H1 (cell line): ENCODE results near the gene NCBP1. TPM values are rescaled to one million over a fixed set of nuclear protein-coding genes. Genes with fewer than 3 reads are reported as not detected.

Source experiments
- CTCF ChIA-PET: fragments of 300-600 bp; sonication (Branson Sonifier 250); formaldehyde crosslinking; loops from one replicate; lab custom pipeline; 2021; ENCODE audit not compliant: partially characterized antibody; lab: Charles Lee
- POLR2A ChIA-PET: fragments of 300-600 bp; sonication (Branson Sonifier 250); formaldehyde crosslinking; loops from one replicate; lab custom pipeline; 2021; ENCODE audit warnings: inconsistent platforms; ENCODE audit not compliant: partially characterized antibody; lab: Charles Lee
- DNase-seq, 2 experiments: peaks; one replicate each; pipeline versions ENCODE4 v3.0.0 to v3.0.0-alpha.2; 2010 to 2022; ENCODE audit warnings: low spot score in 2 of 2, low read depth in 1 of 2, mixed read lengths in 1 of 2
- FAIRE-seq: peaks from 2 replicates; lab custom pipeline; 2011; peaks lifted over from hg19 to GRCh38; lab: Jason Lieb, UNC
- H2AFZ ChIP-seq: 2 replicates; pipeline ENCODE4 v1.8.1; 2012; ENCODE audit warnings: low read length, inconsistent platforms
- H2AK5ac ChIP-seq: 2 replicates; pipeline ENCODE4 v1.6.1; 2013; ENCODE audit warnings: low read depth, low read length
- H2BK120ac ChIP-seq: replicated peaks from 2 replicates; pipeline ENCODE3; 2013; ENCODE audit warnings: low read depth, low read length, inconsistent platforms
- H2BK12ac ChIP-seq: 2 replicates; pipeline ENCODE4 v1.6.1; 2013; ENCODE audit warnings: low read depth, low read length
- H2BK15ac ChIP-seq: 2 replicates; pipeline ENCODE4 v1.6.1; 2013; ENCODE audit warnings: low read length
- H2BK20ac ChIP-seq: 2 replicates; pipeline ENCODE4 v1.6.1; 2013; ENCODE audit warnings: low read length
- H2BK5ac ChIP-seq: 2 replicates; pipeline ENCODE4 v1.6.1; 2013; ENCODE audit warnings: low read depth, low read length
- H3K14ac ChIP-seq: 2 replicates; pipeline ENCODE4 v1.6.1; 2013; ENCODE audit warnings: inconsistent platforms; ENCODE audit not compliant: insufficient read length
- H3K18ac ChIP-seq: 2 replicates; pipeline ENCODE4 v1.6.1; 2013; ENCODE audit warnings: low read length; ENCODE audit errors: extremely low read depth
- H3K23ac ChIP-seq: 2 replicates; pipeline ENCODE4 v1.6.1; 2013; ENCODE audit warnings: inconsistent platforms; ENCODE audit not compliant: insufficient read length
- H3K23me2 ChIP-seq: 2 replicates; pipeline ENCODE4 v1.6.1; 2013; ENCODE audit warnings: low read depth, low read length
- H3K27ac ChIP-seq: 2 replicates; pipeline ENCODE4 v1.6.1; 2011; ENCODE audit warnings: low read depth, low read length, inconsistent platforms
- H3K27me3 ChIP-seq, 4 experiments: replicated peaks in 1 of 4; 1 replicate in 1 of 4; 2 replicates in 3 of 4; pipeline versions ENCODE4 v1.6.1 to v1.8.1; 2011 to 2013; ENCODE audit warnings: low read length in 3 of 4, mild to moderate bottlenecking in 3 of 4, inconsistent platforms in 2 of 4, mixed read lengths in 2 of 4, moderate library complexity in 1 of 4; ENCODE audit not compliant: control insufficient read depth in 3 of 4, insufficient read depth in 3 of 4; ENCODE audit errors: extremely low read depth in 1 of 4
- H3K36me3 ChIP-seq, 4 experiments: 2 replicates each; pipeline versions ENCODE4 v1.6.1 to v1.8.1; 2011 to 2013; ENCODE audit warnings: mild to moderate bottlenecking in 4 of 4, low read length in 3 of 4, moderate library complexity in 2 of 4, control low read depth in 1 of 4, inconsistent platforms in 1 of 4; ENCODE audit not compliant: insufficient read depth in 4 of 4, control insufficient read depth in 2 of 4
- H3K4ac ChIP-seq: replicated peaks from 2 replicates; pipeline ENCODE3; 2013; ENCODE audit warnings: low read length, low read depth, mixed read lengths, inconsistent platforms; ENCODE audit not compliant: insufficient read length
- H3K4me1 ChIP-seq, 4 experiments: replicated peaks in 1 of 4; 1 replicate in 1 of 4; 2 replicates in 3 of 4; pipeline versions ENCODE4 v1.6.1 to v1.8.1; 2011 to 2013; ENCODE audit warnings: low read length in 3 of 4, inconsistent platforms in 2 of 4, mixed read lengths in 1 of 4; ENCODE audit not compliant: insufficient read depth in 4 of 4, control insufficient read depth in 3 of 4
- H3K4me2 ChIP-seq, 2 experiments: 2 replicates each; pipeline versions ENCODE4 v1.6.1 to v1.8.1; 2011 to 2013; ENCODE audit warnings: low read depth in 2 of 2, low read length in 2 of 2, control low read depth in 1 of 2, inconsistent platforms in 1 of 2, mild to moderate bottlenecking in 1 of 2; ENCODE audit not compliant: insufficient read depth in 1 of 2
- H3K4me3 ChIP-seq, 4 experiments: fragments of 200-600, 300-600 bp in 1 of 4; sonication (generic), shearing (Covaris generic), sonication (Bioruptor Twin) in 1 of 4; 2 replicates each; pipeline versions ENCODE4 v1.5.1 to v1.8.1; 2011 to 2016; ENCODE audit warnings: low read length in 4 of 4, low read depth in 3 of 4, control low read depth in 2 of 4, inconsistent platforms in 2 of 4, mild to moderate bottlenecking in 2 of 4, mixed read lengths in 1 of 4, moderate library complexity in 1 of 4; ENCODE audit not compliant: insufficient read depth in 2 of 4; ENCODE audit errors: extremely low read depth in 1 of 4
- H3K56ac ChIP-seq: replicated peaks from 2 replicates; pipeline ENCODE3; 2013; ENCODE audit warnings: low read depth, mild to moderate bottlenecking, mixed read lengths, low read length, inconsistent platforms; ENCODE audit not compliant: insufficient read length
- H3K79me1 ChIP-seq: 2 replicates; pipeline ENCODE4 v1.6.1; 2013; ENCODE audit warnings: low read depth, low read length, control low read depth
- H3K79me2 ChIP-seq, 2 experiments: 2 replicates each; pipeline versions ENCODE4 v1.6.1 to v1.8.1; 2012 to 2013; ENCODE audit warnings: low read length in 2 of 2, mild to moderate bottlenecking in 2 of 2, inconsistent platforms in 1 of 2; ENCODE audit not compliant: insufficient read depth in 2 of 2, control insufficient read depth in 1 of 2
- H3K9ac ChIP-seq, 4 experiments: replicated peaks in 1 of 4; 1 replicate in 1 of 4; 2 replicates in 3 of 4; pipeline versions ENCODE4 v1.6.1 to v1.8.1; 2011 to 2013; ENCODE audit warnings: low read depth in 3 of 4, low read length in 3 of 4, control low read depth in 2 of 4, mild to moderate bottlenecking in 2 of 4, moderate library complexity in 2 of 4, inconsistent platforms in 1 of 4; ENCODE audit errors: extremely low read depth in 1 of 4
- H3K9me3 ChIP-seq, 2 experiments: 2 replicates each; pipeline versions ENCODE4 v1.6.1 to v1.8.1; 2012 to 2013; ENCODE audit warnings: mild to moderate bottlenecking in 2 of 2, moderate library complexity in 2 of 2, control low read depth in 1 of 2, inconsistent platforms in 1 of 2, low read depth in 1 of 2, low read length in 1 of 2, mixed read lengths in 1 of 2; ENCODE audit not compliant: insufficient read depth in 2 of 2
- H4K20me1 ChIP-seq, 2 experiments: replicated peaks in 1 of 2; 2 replicates each; pipeline versions ENCODE3 to v1.8.1; 2011 to 2013; ENCODE audit warnings: inconsistent platforms in 2 of 2, low read length in 2 of 2, mild to moderate bottlenecking in 1 of 2; ENCODE audit not compliant: insufficient read depth in 2 of 2, control insufficient read depth in 1 of 2
- H4K5ac ChIP-seq: 2 replicates; pipeline ENCODE4 v1.6.1; 2013; ENCODE audit warnings: low read length, low read depth, mixed read lengths, inconsistent platforms; ENCODE audit not compliant: insufficient read length
- H4K8ac ChIP-seq: 2 replicates; pipeline ENCODE4 v1.8.0; 2013; ENCODE audit warnings: mild to moderate bottlenecking, moderate library complexity, low read length, inconsistent platforms; ENCODE audit not compliant: insufficient read depth; ENCODE audit errors: extremely low read depth
- H4K91ac ChIP-seq: replicated peaks from 2 replicates; pipeline ENCODE3; 2013; ENCODE audit warnings: low read length, mixed read lengths, inconsistent platforms; ENCODE audit not compliant: insufficient read length
- HDAC2 ChIP-seq, 2 experiments: fragments of 300-600 bp in 1 of 2; sonication (generic) in 1 of 2; IDR thresholded peaks; 2 replicates each; pipeline ENCODE4 v1.6.1; 2011 to 2012; ENCODE audit warnings: low read depth in 2 of 2, low read length in 2 of 2, mild to moderate bottlenecking in 2 of 2, moderate library complexity in 2 of 2, borderline replicate concordance in 1 of 2, inconsistent platforms in 1 of 2
- SP1 ChIP-seq: IDR thresholded peaks from 2 replicates; pipeline ENCODE4 v1.6.1; 2011; ENCODE audit warnings: low read depth, low read length
- WGBS, 2 experiments: shearing (Covaris generic) in 1 of 2; methylation state at CpG; one replicate each; pipeline versions ENCODE4 v1.1.6 to v1.1.7; 2013 to 2015; ENCODE audit warnings: low lambda C conversion rate in 2 of 2, mixed read lengths in 2 of 2, inconsistent platforms in 1 of 2, low coverage in 1 of 2, missing lambda C conversion rate in 1 of 2; ENCODE audit not compliant: insufficient replicate concordance in 2 of 2, insufficient coverage in 1 of 2, insufficient read length in 1 of 2; ENCODE audit errors: extremely low coverage in 1 of 2, missing lambda C conversion rate in 1 of 2; 5-methylcytosine and 5-hydroxymethylcytosine counted together
- polyA plus RNA-seq, 7 experiments: library from polyadenylated mRNA; depleted of rRNA in 3 of 7; stranded (reverse) in 5 of 7; unstranded in 2 of 7; fragments of >200 nt in 5 of 7; fragments of 200-250 nt in 2 of 7; gene quantifications; 1 replicate in 5 of 7; 2 replicates in 1 of 7; 4 replicates in 1 of 7; pipeline versions ENCODE4 v1.2.1 to v1.2.3, GENCODE V29; 2011 to 2013; ENCODE audit warnings: missing spikeins in 2 of 7, mixed read lengths in 2 of 7
- total RNA-seq: library from RNA; stranded (reverse); fragmentation: NEBNext Ultra II Directional; extraction: Animal tissue kit (Norgen Biotek cat#: 25700); gene quantifications from 2 replicates; pipeline ENCODE4 v1.2.1, GENCODE V29; 2021

NCBP1 gene
- total and polyA plus RNA-seq, 2 of the 8 experiments (the other 6 are each of a cell fraction or from before 2014, with no cell fraction given) = 14.7 to 54.0 TPM

DNA sequence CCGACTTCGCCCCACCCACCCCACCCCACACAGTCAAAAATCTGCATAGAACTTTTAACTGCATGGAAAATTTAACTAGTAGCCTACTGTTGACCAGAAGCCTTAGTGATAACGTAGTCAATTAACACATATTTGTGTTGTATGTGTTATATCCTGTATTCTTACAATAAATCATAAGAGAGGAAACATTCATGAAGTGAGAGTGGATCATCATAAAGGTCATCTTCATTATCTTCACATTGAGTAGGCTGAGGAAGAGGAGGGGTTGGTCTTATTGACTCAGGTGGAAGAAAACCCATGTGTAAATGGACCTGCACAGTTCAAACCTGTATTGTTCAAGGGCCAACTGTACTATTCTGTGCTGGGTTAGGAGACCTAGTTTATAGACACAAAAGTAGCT is 32.1 kb downstream of the NCBP1 start:
- Histone ChIP-seq H3K14ac (no peak overlapping the region), H3K9me3 (no peaks in the 10 kb centered on the region), H3K4me1 (no peaks in the 10 kb centered on the region), H4K91ac (no peak overlapping the region), H3K27ac (no peak overlapping the region), H3K27me3 (no peaks in the 10 kb centered on the region), H2AFZ (no peak overlapping the region), H3K4me2 (no peak overlapping the region), H4K8ac (no peak overlapping the region), H3K23me2 (no peaks in the 10 kb centered on the region), H2BK20ac (no peak overlapping the region), H3K56ac (no peak overlapping the region), H3K79me2 (no peaks in the 10 kb centered on the region), H4K5ac (no peak overlapping the region), H2BK5ac (no peak overlapping the region), H2BK120ac (no peak overlapping the region), H2BK12ac (no peak overlapping the region), H2BK15ac (no peak overlapping the region), H3K79me1 (no peaks in the 10 kb centered on the region; the same call in 1 of the 2 replicates), H3K18ac (no peak overlapping the region), H4K20me1 (peaks cover 2 to 3% of the 10 kb centered on the region in 2 experiments), H3K4ac (no peak overlapping the region), H3K36me3 (peaks cover 26 to 90% (median 75%) of the 10 kb centered on the region in 4 experiments), H3K9ac (no peak overlapping the region), H3K23ac (no peak overlapping the region), H2AK5ac (no peak overlapping the region), H3K4me3 (no peak overlapping the region)
- TF ChIP-seq HDAC2 (IDR thresholded peaks at IDR 0.05; ENCODE audit: borderline replicate concordance in 1 of 2, low read depth in 2 of 2, low read length in 2 of 2) (no peak), SP1 (no peak)
- POLR2A ChIA-PET = no interaction called here
- 98% methylated on average over 3 of the region's 3 CpGs; no CpG with 5 or more reads in 1 of the 2 experiments for WGBS, 2 experiments
- FAIRE-seq (no peak), DNase-seq (no peak)
- CTCF ChIA-PET = no interaction called here
